Muscle of arm (tissue), 12 donors: ENCODE data around the gene LBHD2. TPM values are rescaled to one million over a fixed set of nuclear protein-coding genes. Genes with fewer than 3 reads are reported as not detected.

ENCODE experiments used
- polyA plus RNA-seq, 12 donors: library from polyadenylated mRNA; unstranded; fragments of 120-200 nt; gene quantifications; one replicate each; pipeline ENCODE4 v1.2.1, GENCODE V29; 2013; ENCODE audit not compliant: insufficient read length in 12 of 12

LBHD2 gene
- polyA plus RNA-seq, 12 donors: 0.23 to 0.39 TPM; not detected in 10

Other genes starting within 250 kb of the LBHD2 start
- 10 to 100 TPM in 1 of 12 donors, 1 to 10 TPM in 3, under 1 TPM in 7, not detected in 1; 0.16 to 32.7 (median 0.62) TPM for gene AMN, start 161.5 kb upstream of the LBHD2 start, polyA plus RNA-seq
- gene CDC42BPB, start 26.7 kb upstream of the LBHD2 start, polyA plus RNA-seq: 10 to 100 TPM in 11 of 12 donors, not detected in 1; 33.9 to 62.4 (median 52.0) TPM
- gene EXOC3L4, start 10.5 kb downstream of the LBHD2 start, polyA plus RNA-seq: 1 to 10 TPM in 5 of 12 donors, under 1 TPM in 5, not detected in 2; 0.11 to 1.8 (median 0.97) TPM
- gene TNFAIP2, start 39.3 kb downstream of the LBHD2 start, polyA plus RNA-seq: 10 to 100 TPM in 11 of 12 donors, not detected in 1; 36.4 to 66.2 (median 51.0) TPM